Mucosa of rectum (tissue), 2 donors: ENCODE data around the gene ZER1.

Experiments
- H3K27ac ChIP-seq, 2 donors: one replicate each; pipeline ENCODE4 v1.7.0; 2013; ENCODE audit warnings: inconsistent platforms in 2 of 2, low read depth in 2 of 2, low read length in 2 of 2
- H3K27me3 ChIP-seq, 2 donors: one replicate each; pipeline ENCODE4 v1.7.0; 2013; ENCODE audit warnings: low read length in 2 of 2; ENCODE audit not compliant: control insufficient read depth in 2 of 2, insufficient read depth in 2 of 2
- H3K36me3 ChIP-seq, 2 donors: one replicate each; pipeline ENCODE4 v1.7.0; 2013; ENCODE audit warnings: low read length in 2 of 2; ENCODE audit not compliant: control insufficient read depth in 2 of 2, insufficient read depth in 2 of 2
- H3K4me1 ChIP-seq, 2 donors: one replicate each; pipeline ENCODE4 v1.7.0; 2013; ENCODE audit warnings: low read length in 2 of 2, mild to moderate bottlenecking in 1 of 2; ENCODE audit not compliant: control insufficient read depth in 2 of 2, insufficient read depth in 2 of 2
- H3K4me3 ChIP-seq, 2 donors: one replicate each; pipeline ENCODE4 v1.7.0; 2013; ENCODE audit warnings: low read length in 2 of 2
- H3K9ac ChIP-seq, 2 donors: one replicate each; pipeline ENCODE4 v1.7.0; 2013; ENCODE audit warnings: low read length in 2 of 2, low read depth in 1 of 2, mild to moderate bottlenecking in 1 of 2
- H3K9me3 ChIP-seq, 2 donors: one replicate each; pipeline ENCODE4 v1.7.0; 2013; ENCODE audit warnings: low read length in 2 of 2; ENCODE audit not compliant: control insufficient read depth in 2 of 2
- donor health status: healthy.
- donor health status: Normal muscosa, but diverticular disease.

The ZER1 gene

DNA sequence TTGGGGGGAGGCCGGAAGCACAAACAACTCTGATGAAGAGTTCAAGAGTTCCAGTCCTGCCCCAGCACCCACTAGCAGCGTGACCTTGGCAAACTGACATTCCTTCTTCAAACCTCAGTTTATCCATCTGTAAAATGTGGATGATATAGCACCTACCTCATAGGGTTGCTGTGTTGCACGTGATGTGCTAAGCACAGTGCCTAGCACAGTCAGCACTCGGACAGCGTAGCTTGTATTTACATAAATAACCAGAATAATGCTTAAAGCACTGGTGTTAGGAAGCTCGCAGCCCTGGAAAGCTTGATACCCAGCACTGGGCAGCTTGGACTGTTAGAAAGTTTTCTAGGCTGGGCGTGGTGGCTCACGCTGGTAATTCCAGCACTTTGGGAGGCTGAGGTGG lies 64.3 kb downstream of the ZER1 start:
- Histone ChIP-seq H3K36me3 (no peaks in the 10 kb centered on the region), H3K27me3 (no peaks in the 10 kb centered on the region), H3K27ac (no peak overlapping the region), H3K9me3 (no peaks in the 10 kb centered on the region), H3K4me1 (peaks cover 0 to 6% of the 10 kb centered on the region in 2 donors), H3K9ac (no peak overlapping the region), H3K4me3 (no peak overlapping the region)

DNA sequence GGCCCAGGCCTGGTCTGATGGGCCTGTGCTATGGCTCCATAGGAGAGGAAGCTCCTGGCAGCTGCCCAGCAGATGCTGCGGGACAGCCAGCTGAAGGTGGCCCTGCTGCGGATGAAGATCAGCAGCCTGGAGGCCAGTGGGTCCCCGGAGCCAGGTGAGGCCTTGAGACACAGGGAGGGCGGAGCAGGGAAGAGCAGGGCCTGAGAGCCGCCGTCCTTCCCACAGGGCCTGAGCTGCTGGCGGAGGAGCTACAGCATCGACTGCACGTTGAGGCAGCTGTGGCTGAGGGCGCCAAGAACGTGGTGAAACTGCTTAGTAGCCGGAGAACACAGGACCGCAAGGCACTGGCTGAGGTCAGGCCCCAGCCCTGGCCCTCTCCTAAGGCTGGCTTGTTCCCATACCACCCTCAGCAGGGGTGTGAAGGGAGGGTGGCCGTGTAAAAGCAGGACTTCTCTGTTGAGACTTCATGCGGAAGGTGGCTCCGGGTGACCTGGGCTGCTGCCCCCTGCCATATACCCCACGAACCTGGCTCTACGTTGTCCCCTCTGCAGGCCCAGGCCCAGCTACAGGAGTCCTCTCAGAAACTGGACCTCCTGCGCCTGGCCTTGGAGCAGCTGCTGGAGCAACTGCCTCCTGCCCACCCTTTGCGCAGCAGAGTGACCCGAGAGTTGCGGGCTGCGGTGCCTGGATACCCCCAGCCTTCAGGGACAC lies 64.9 kb downstream of the ZER1 start:
- Histone ChIP-seq H3K9ac (no peak overlapping the region), H3K27ac (no peak overlapping the region), H3K4me3 (no peak overlapping the region), H3K27me3 (no peaks in the 10 kb centered on the region), H3K9me3 (no peaks in the 10 kb centered on the region), H3K36me3 (no peaks in the 10 kb centered on the region), H3K4me1 (peaks cover 0 to 6% of the 10 kb centered on the region in 2 donors)

DNA sequence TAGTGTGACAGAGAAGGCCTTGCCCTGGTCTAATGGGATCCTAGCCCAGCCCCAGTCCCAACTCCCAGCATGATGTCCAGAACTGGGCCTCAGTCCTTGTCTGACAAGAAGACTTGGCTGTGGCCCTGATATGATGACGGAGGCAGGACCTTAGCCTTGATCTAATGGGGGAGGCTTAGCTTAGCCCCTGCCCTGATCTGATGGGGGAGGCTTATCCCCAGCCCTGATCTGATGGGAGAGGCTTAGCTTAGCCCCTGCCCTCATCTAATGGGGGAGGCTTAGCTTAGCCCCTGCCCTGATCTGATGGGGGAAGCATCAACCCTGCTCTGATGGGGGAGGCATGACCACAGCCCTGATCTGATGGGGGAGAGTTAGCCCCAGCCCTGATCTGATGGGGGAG lies 65.7 kb downstream of the ZER1 start:
- no peaks in the 10 kb centered on the region for H3K36me3 ChIP-seq
- H3K4me1 ChIP-seq = peaks cover 0 to 6% of the 10 kb centered on the region in 2 donors
- H3K27me3 ChIP-seq = no peaks in the 10 kb centered on the region
- H3K9ac ChIP-seq = no peak overlapping the region
- no peak overlapping the region for H3K4me3 ChIP-seq
- H3K9me3 ChIP-seq = no peaks in the 10 kb centered on the region
- H3K27ac ChIP-seq = no peak overlapping the region

DNA sequence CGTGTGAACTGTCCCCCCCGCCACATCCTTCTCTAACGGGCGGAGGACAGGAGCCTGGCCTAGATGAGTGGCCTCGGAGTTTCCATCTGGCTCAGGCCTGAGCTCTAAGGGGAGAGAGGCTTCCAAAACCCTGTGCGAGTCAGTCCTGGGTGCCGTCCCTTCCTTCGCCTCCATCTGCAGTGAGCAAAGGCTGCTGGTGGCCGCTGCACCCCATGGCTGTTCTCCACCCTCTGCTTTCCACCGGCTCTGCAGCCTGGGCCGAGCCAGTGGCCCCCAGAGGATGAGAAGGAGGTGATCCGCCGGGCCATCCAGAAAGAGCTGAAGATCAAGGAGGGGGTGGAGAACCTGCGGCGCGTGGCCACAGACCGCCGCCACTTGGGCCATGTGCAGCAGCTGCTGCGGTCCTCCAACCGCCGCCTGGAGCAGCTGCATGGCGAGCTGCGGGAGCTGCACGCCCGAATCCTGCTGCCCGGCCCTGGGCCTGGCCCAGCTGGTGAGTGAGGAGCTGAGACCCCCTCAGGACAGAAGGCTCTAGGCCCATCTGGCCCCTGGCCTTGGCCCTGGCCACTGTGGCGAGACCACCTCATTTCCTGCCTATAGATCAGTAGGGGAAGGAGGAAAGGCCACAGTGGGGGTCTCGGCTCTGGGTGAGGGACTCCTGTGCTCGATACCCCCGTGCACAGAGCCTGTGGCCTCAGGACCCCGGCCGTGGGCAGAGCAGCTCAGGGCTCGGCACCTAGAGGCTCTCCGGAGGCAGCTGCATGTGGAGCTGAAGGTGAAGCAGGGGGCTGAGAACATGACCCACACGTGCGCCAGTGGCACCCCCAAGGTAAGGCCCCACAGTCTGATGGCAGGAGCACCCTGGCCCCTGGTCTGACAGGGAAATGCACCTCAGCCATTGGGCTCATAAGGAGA lies 66.4 kb downstream of the ZER1 start:
- Histone ChIP-seq H3K27me3 (no peaks in the 10 kb centered on the region), H3K36me3 (no peaks in the 10 kb centered on the region), H3K4me1 (peaks cover 0 to 6% of the 10 kb centered on the region in 2 donors), H3K9ac (no peak overlapping the region), H3K27ac (no peak overlapping the region), H3K4me3 (no peak overlapping the region), H3K9me3 (no peaks in the 10 kb centered on the region)

DNA sequence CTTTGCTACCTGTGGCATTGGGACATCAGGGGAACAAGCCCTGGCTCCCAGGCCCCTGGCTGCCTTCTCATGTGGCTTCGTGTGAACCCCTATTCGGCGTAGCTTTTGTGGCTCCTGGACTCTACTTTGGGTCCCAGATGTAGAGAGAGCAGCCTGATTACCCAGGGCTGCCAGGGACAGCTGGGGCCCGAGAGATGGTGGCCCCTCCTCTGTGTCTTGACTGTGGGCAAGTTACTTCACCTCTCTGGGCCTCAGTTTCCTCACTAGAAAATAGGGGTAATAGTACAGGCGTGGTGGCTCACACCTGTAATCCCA lies 67.4 kb downstream of the ZER1 start:
- Histone ChIP-seq H3K9me3 (no peaks in the 10 kb centered on the region), H3K9ac (no peak overlapping the region), H3K27ac (peak overlapping the region in 1 of 2 donors; percentile 29), H3K4me1 (peaks cover 0 to 6% of the 10 kb centered on the region in 2 donors), H3K27me3 (no peaks in the 10 kb centered on the region), H3K36me3 (no peaks in the 10 kb centered on the region), H3K4me3 (no peak overlapping the region)

DNA sequence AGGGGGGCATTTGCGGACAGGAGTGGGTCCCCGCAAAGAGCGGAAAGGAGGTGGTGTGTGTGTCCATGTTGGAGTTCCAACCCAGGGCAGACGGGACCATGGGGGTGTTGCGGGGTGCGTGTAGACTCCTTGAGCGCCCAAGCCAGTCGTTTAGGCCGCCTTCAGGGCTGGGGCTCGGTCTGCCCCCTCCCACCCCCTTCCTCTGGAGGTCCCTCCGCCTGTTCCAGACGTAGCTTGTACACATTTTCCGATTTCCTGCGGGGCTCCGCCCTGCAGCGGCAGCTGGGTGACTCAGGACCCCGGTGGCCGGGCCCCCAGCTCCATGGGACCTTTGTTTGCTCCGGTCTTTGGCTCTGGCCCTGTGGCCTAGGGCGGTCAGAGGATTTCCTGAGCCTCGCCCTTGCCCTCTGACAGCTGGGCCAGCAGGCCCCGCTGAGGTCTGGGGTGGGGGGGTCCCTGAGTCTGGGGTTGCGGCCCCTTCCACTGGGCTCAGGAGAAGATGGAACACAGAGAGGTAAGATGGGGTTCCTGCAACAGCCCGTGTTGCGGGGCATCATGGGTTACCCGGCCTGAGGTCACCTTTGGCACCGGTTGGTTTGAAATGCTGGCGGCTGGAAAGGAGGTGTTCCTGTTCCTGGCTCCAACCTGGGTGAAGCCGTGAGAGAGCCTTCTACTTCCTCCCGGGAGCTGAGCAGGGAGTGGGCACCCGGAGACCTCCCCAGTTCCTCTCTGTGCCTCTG lies 67.9 kb downstream of the ZER1 start:
- Histone ChIP-seq H3K36me3 (no peaks in the 10 kb centered on the region), H3K4me3 (peak overlapping the region in 1 of 2 donors; percentile 62)

DNA sequence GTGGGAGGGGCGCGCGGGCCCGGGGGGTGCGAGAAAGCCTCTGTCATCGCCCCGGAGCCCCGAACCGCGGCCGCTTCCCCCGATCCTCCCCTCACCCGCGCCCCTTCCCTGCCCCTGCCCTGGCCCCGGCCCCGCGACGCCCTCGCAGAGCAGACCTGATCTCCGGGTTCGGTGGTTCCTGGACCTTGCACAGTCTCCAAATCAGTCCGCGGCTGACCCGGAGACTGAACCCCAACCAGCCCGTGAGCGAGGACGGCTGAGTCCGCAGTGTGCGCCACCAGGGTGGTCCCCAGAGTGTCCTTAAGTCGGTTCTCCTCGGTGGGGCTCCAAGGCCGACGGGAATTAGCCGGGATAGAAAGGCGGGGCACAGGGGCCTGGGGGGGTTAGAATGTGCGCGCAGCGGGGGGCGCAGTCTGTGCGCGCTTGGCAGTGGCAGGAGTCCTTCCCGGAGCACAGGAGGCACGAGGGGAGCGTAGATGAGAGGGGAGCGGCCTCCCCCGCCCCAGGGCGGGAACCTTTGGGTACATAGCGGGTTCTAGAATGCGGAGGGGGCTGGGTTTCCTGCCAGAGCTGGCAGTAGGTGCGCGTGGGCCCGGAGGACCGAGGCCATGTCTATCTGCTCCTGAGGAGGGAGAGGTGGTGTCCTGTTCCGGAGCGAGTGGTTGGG lies 68.6 kb downstream of the ZER1 start:
- no peaks in the 10 kb centered on the region for H3K9me3 ChIP-seq
- H3K27me3 ChIP-seq = no peaks in the 10 kb centered on the region
- peak overlapping the region; percentile 61 to 62 for H3K4me3 ChIP-seq
- H3K27ac ChIP-seq = peak overlapping the region; percentile 9 to 61
- peak overlapping the region in 1 of 2 donors; percentile 66 for H3K9ac ChIP-seq
- H3K36me3 ChIP-seq = no peaks in the 10 kb centered on the region
- H3K4me1 ChIP-seq = peaks cover 0 to 6% of the 10 kb centered on the region in 2 donors

More for the DNA sequence above, 67.9 kb downstream of the ZER1 start:
- H3K9ac ChIP-seq = no peak overlapping the region
- H3K27me3 ChIP-seq = no peaks in the 10 kb centered on the region
- H3K9me3 ChIP-seq = no peaks in the 10 kb centered on the region
- H3K4me1 ChIP-seq = peaks cover 0 to 6% of the 10 kb centered on the region in 2 donors
- H3K27ac ChIP-seq = peak overlapping the region; percentile 9 to 29

DNA sequence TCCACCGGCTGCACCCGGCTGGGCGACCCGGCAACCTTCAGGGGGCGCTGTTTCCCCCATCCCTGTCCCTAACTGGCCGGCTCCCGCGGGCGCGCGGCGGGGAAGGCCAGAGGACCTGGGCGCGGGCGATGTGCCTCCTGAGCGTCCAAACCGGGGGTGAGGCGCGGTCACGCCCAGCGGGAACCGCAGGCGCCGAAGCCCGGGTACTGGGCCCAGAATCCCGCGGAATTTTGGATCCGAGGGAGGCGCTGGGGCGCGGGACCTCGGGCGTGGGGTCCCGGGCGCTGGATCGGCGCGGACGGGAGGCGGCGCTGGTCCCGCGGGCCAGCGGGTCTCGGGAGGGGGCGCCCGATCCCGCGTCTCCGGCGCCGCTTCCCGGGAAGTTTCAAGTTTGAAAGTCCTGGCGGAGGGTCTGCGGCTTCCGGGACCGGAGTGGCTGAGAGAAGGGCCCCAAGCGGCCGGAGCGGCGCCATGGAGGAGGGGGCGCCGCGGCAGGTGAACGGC lies 69.2 kb downstream of the ZER1 start, which contains the start of gene PKN3:
Gene PKN3, plus strand, starts transcription at position 59 of the 504 bp plus-strand sequence. Its CDS starts 413 bp downstream, at position 472.
- H3K27me3 ChIP-seq = no peaks in the 10 kb centered on the region
- peak within 1 kb of the TSS in 1 of 2 donors; percentile 66 for H3K9ac ChIP-seq
- H3K9me3 ChIP-seq = no peaks in the 10 kb centered on the region
- peaks cover 0 to 6% of the 10 kb centered on the region in 2 donors for H3K4me1 ChIP-seq
- no peaks in the 10 kb centered on the region for H3K36me3 ChIP-seq
- H3K4me3 ChIP-seq = peak within 1 kb of the TSS; percentile 61 to 62
- H3K27ac ChIP-seq = peak within 1 kb of the TSS; percentile 9 to 61

DNA sequence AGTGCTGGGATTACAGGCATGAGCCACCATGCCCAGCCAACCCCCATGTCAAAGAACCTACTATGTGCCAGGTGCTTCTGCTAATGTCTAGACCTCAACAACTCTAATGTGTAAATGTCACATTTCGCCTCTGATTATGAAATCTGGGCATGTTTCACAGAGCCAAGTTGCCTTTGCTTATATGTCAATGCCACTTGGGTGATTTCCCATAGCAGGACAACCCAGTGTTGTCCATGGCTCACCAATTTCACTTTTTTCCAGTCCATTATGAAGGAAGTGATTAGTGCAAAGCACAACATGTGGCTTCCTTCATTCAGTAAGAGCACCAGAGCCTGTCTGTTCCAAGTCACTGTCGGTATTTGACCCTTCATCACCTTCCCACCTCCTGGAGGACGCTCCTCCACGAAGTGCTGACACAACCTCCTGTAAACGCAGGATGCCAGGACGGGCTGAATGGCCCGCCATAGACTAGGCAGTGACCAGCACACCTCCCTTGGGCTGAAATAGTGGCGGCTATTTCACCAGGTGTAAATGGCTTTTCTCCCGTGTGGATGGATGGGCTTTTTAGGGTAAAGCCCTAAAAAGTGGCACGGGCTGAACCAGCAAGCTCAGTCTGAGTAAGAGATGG lies 70.4 kb downstream of the ZER1 start:
- Histone ChIP-seq H3K27ac (no peak overlapping the region), H3K4me3 (no peak overlapping the region), H3K9me3 (no peaks in the 10 kb centered on the region), H3K4me1 (peaks cover 0 to 6% of the 10 kb centered on the region in 2 donors), H3K9ac (no peak overlapping the region), H3K36me3 (peaks cover 0 to 7% of the 10 kb centered on the region in 2 donors), H3K27me3 (no peaks in the 10 kb centered on the region)
